Nephron progenitor cell (in vitro differentiated cells): Measurements from ENCODE around the gene ACSM2B.
"Not testable (repeated sequence)": the region's sequence is repeated elsewhere in the genome, so short reads cannot be mapped to it uniquely, and the experiment has no call there.

ENCODE experiments used
- DNase-seq: peaks from one replicate; pipeline ENCODE4 v3.0.0; 2021
- H3K27ac Mint-ChIP-seq: 2 replicates; pipeline ENCODE4 v1.8.0; 2021; ENCODE audit warnings: mild to moderate bottlenecking, moderate library complexity, mixed read lengths
- H3K27me3 Mint-ChIP-seq: 2 replicates; pipeline ENCODE4 v1.8.0; 2021; ENCODE audit warnings: mild to moderate bottlenecking, low read depth, mixed read lengths; ENCODE audit not compliant: poor library complexity
- H3K36me3 Mint-ChIP-seq: 2 replicates; pipeline ENCODE4 v1.8.0; 2021; ENCODE audit warnings: low read depth, mixed read lengths
- H3K4me1 Mint-ChIP-seq: 2 replicates; pipeline ENCODE4 v1.8.0; 2021; ENCODE audit warnings: mixed read lengths
- H3K4me3 Mint-ChIP-seq: 2 replicates; pipeline ENCODE4 v1.8.0; 2021; ENCODE audit warnings: mild to moderate bottlenecking, moderate library complexity, mixed read lengths
- H3K9me3 Mint-ChIP-seq: 2 replicates; pipeline ENCODE4 v1.8.0; 2021; ENCODE audit warnings: mild to moderate bottlenecking, moderate library complexity, mixed read lengths
- TF ChIP-seq, protein P1 (sequence below): fragments of 200-600 bp; sonication (generic); IDR thresholded peaks from 2 replicates; pipeline ENCODE4 v1.5.0; 2021; ENCODE audit warnings: antibody characterized with exemption

The ACSM2B gene

DNA sequence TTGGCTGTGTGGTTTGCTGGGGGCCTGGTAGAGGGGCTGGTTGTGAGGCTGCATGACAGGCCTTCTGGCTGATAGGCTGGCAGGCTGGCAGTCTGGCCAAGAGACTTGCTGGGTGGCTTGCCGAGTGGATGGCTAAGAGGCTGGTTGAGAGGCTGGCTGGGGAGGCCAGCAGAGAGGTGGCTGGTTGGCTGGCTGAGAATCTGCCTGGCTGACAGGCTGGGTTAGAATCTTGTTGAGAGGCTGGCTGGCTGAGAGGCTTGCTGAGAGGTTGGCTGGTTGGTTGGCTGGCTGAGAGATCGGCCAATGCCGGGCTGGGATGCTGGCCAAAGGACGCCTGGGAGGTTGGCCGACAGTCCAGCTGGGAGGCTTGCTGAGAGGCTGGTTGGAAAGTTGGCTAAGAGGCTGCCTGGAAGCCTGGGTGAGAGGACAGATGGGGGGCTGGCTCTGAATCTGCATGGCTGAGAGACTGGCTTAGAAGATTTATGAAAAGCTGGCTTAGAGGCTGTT, 35.9 kb upstream of the ACSM2B start:
- Mint-ChIP-seq H3K4me3 (no peak overlapping the region), H3K27me3 (peaks cover 15% of the 10 kb centered on the region), H3K4me1 (peaks cover 7% of the 10 kb centered on the region), H3K9me3 (no peaks in the 10 kb centered on the region), H3K27ac (peak overlapping the region; percentile 78), H3K36me3 (no peaks in the 10 kb centered on the region)
- no peak for DNase-seq
- TF ChIP-seq, protein P1, sequence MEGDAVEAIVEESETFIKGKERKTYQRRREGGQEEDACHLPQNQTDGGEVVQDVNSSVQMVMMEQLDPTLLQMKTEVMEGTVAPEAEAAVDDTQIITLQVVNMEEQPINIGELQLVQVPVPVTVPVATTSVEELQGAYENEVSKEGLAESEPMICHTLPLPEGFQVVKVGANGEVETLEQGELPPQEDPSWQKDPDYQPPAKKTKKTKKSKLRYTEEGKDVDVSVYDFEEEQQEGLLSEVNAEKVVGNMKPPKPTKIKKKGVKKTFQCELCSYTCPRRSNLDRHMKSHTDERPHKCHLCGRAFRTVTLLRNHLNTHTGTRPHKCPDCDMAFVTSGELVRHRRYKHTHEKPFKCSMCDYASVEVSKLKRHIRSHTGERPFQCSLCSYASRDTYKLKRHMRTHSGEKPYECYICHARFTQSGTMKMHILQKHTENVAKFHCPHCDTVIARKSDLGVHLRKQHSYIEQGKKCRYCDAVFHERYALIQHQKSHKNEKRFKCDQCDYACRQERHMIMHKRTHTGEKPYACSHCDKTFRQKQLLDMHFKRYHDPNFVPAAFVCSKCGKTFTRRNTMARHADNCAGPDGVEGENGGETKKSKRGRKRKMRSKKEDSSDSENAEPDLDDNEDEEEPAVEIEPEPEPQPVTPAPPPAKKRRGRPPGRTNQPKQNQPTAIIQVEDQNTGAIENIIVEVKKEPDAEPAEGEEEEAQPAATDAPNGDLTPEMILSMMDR, result no peak

DNA sequence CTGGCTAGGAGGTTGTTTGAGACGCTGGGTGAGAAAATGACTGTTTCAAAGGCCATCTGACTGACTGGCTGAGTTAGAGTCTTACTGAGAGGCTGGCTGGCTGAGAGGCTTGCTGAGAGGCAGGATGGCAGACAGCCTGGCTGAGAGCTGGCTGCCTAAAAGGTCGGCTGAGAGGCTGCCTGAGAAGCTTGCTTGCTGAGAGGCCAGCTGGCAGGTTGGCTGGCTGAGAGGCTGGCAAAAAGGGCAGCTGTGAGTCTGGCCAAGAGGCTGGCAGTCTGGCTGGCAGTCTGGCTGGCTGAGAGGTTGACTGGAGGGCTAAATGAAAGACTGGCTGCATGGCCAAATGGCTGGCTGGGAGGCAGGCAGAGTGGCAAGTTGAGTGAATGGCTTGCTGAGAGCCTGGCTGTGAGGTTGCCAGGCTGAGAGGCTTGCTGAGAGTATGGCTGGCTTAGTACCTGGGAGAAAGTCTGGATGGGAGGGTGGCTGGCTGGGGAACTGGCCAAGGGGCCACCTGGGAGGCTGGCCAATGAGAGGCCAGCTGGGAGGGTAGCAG, 35.3 kb upstream of the ACSM2B start:
- Mint-ChIP-seq H3K4me3 (no peak overlapping the region), H3K36me3 (no peaks in the 10 kb centered on the region), H3K9me3 (no peaks in the 10 kb centered on the region), H3K27me3 (peaks cover 17% of the 10 kb centered on the region), H3K27ac (peak overlapping the region; percentile 78), H3K4me1 (peaks cover 7% of the 10 kb centered on the region)
- no peak for DNase-seq
- TF ChIP-seq, protein P1, result no peak

- Mint-ChIP-seq H3K27ac (peak overlapping the region; percentile 27), H3K36me3 (no peaks in the 10 kb centered on the region), H3K4me3 (no peak overlapping the region), H3K27me3 (peaks cover 20% of the 10 kb centered on the region), H3K9me3 (no peaks in the 10 kb centered on the region), H3K4me1 (peaks cover 7% of the 10 kb centered on the region)
- TF ChIP-seq, protein P1, result no peak
- no peak for DNase-seq
Measured at GRCh38 chr16:20610892-20611349, 34.8 kb upstream of the ACSM2B start.

GRCh38 chr16:20610211-20610891, 34.2 kb upstream of the ACSM2B start:
- no peak for DNase-seq
- no peak overlapping the region for H3K27ac Mint-ChIP-seq
- H3K9me3 Mint-ChIP-seq, result peaks cover 5% of the 10 kb centered on the region
- H3K36me3 Mint-ChIP-seq, result no peaks in the 10 kb centered on the region
- TF ChIP-seq, protein P1, result no peak
- peaks cover 7% of the 10 kb centered on the region for H3K4me1 Mint-ChIP-seq
- peaks cover 20% of the 10 kb centered on the region for H3K27me3 Mint-ChIP-seq
- H3K4me3 Mint-ChIP-seq, result no peak overlapping the region

DNA sequence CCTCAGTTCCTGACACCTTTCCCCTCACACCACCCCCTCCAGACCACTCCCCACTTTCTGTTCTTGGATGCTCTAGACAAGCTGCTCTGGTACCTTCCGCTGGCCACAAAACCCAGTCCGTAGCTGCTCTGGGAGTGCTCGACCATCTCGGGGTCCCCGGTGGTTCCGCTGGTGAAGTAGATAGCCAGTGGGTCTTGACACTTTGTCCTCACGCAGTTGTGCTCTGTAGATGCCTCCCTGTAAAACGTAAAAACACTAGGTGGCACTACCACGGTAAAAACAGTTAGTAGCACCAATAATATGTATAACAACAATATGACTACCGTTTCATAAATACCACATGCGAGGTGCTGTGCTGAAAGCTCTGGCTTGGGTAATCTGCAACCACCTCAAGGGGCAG, 26.0 kb upstream of the ACSM2B start:
- not testable (repeated sequence) for DNase-seq, H3K27ac Mint-ChIP-seq, H3K4me3 Mint-ChIP-seq, H3K36me3 Mint-ChIP-seq, H3K4me1 Mint-ChIP-seq
- peaks cover 12% of the 10 kb centered on the region for H3K9me3 Mint-ChIP-seq
- peaks cover 17% of the 10 kb centered on the region for H3K27me3 Mint-ChIP-seq

GRCh38 chr16:20599475-20599874, 23.3 kb upstream of the ACSM2B start:
- not testable (repeated sequence) for H3K27ac Mint-ChIP-seq, H3K4me3 Mint-ChIP-seq, H3K9me3 Mint-ChIP-seq, H3K4me1 Mint-ChIP-seq, H3K36me3 Mint-ChIP-seq, DNase-seq
- H3K27me3 Mint-ChIP-seq, result peaks cover 12% of the 10 kb centered on the region
